IMR-90 (cell line): ENCODE results near the gene LIN37. TPM values are rescaled to one million over a fixed set of nuclear protein-coding genes. Genes with fewer than 3 reads are reported as not detected.
"Not testable (repeated sequence)": the region's sequence is repeated elsewhere in the genome, so short reads cannot be mapped to it uniquely, and the experiment has no call there.

Experiments
- ATAC-seq: fragments of 200-7000 bp; cut with Tn5 transposase; 2 replicates; pipeline ENCODE4 v1.9.1; 2020; ENCODE audit warnings: low read depth, mild to moderate bottlenecking, moderate library complexity
- BruUV-seq: library from RNA; stranded (reverse); fragments of 400-500 nt; replicated peaks from 2 replicates; lab custom pipeline; 2021; lab: Mats Ljungman, UMichigan
- CTCF ChIA-PET: fragments of 300-600 bp; formaldehyde crosslinking; extraction: SDS; loops from one replicate; lab custom pipeline; 2021; ENCODE audit warnings: antibody characterized with exemption; lab: Yijun Ruan, JAX
- POLR2A ChIA-PET: fragments of 300-600 bp; sonication (Branson Sonifier 250); formaldehyde crosslinking; loops from one replicate; lab custom pipeline; 2022; ENCODE audit warnings: antibody characterized with exemption; ENCODE audit not compliant: unreplicated experiment; lab: Charles Lee
- DNase-seq: peaks from one replicate; pipeline ENCODE4 v3.0.0; 2013
- H2AFZ ChIP-seq: replicated peaks from 2 replicates; pipeline ENCODE3; 2013; ENCODE audit warnings: low read length, mild to moderate bottlenecking; ENCODE audit not compliant: poor library complexity
- H2AK5ac ChIP-seq: 2 replicates; pipeline ENCODE4 v1.6.1; 2013; ENCODE audit warnings: low read depth, low read length, inconsistent platforms
- H2AK9ac ChIP-seq: replicated peaks from 2 replicates; pipeline ENCODE3; 2013; ENCODE audit warnings: mild to moderate bottlenecking, low read depth, low read length, moderate library complexity; ENCODE audit not compliant: poor library complexity
- H2BK120ac ChIP-seq: 2 replicates; pipeline ENCODE4 v1.6.1; 2013; ENCODE audit warnings: low read depth, low read length, inconsistent platforms
- H2BK15ac ChIP-seq: 3 replicates; pipeline ENCODE4 v1.6.1; 2013; ENCODE audit warnings: low read depth, low read length, inconsistent platforms
- H2BK20ac ChIP-seq: 2 replicates; pipeline ENCODE4 v1.6.1; 2013; ENCODE audit warnings: low read depth, mild to moderate bottlenecking, inconsistent platforms, low read length, moderate library complexity
- H2BK5ac ChIP-seq: 2 replicates; pipeline ENCODE4 v1.6.1; 2013; ENCODE audit warnings: mild to moderate bottlenecking, low read depth, low read length, inconsistent platforms; ENCODE audit not compliant: poor library complexity, severe bottlenecking
- H3K14ac ChIP-seq: replicated peaks from 2 replicates; pipeline ENCODE4 v1.6.1; 2013; ENCODE audit warnings: low read depth, low read length, inconsistent platforms
- H3K18ac ChIP-seq: 2 replicates; pipeline ENCODE4 v1.6.1; 2013; ENCODE audit warnings: low read depth, low read length, control low read depth
- H3K23ac ChIP-seq: 2 replicates; pipeline ENCODE4 v1.6.1; 2013; ENCODE audit warnings: low read depth, low read length, inconsistent platforms
- H3K27ac ChIP-seq: 2 replicates; pipeline ENCODE4 v1.5.1; 2013; ENCODE audit warnings: mild to moderate bottlenecking, control low read depth, low read length; ENCODE audit not compliant: insufficient read depth
- H3K27me3 ChIP-seq: 2 replicates; pipeline ENCODE4 v1.6.1; 2013; ENCODE audit warnings: low read length; ENCODE audit not compliant: control insufficient read depth, insufficient read depth
- H3K36me3 ChIP-seq: 2 replicates; pipeline ENCODE4 v1.6.1; 2013; ENCODE audit warnings: low read length, mixed read lengths; ENCODE audit not compliant: control insufficient read depth, insufficient read depth
- H3K4ac ChIP-seq: 2 replicates; pipeline ENCODE4 v1.6.1; 2013; ENCODE audit warnings: low read depth, low read length, inconsistent platforms
- H3K4me1 ChIP-seq: 2 replicates; pipeline ENCODE4 v1.6.1; 2013; ENCODE audit warnings: low read length, mixed read lengths; ENCODE audit not compliant: control insufficient read depth, insufficient read depth
- H3K4me2 ChIP-seq: 2 replicates; pipeline ENCODE4 v1.6.1; 2013; ENCODE audit warnings: low read depth, mild to moderate bottlenecking, control low read depth, low read length, moderate library complexity
- H3K4me3 ChIP-seq: 2 replicates; pipeline ENCODE4 v1.5.1; 2013; ENCODE audit warnings: low read depth, mild to moderate bottlenecking, control low read depth, low read length, moderate library complexity; ENCODE audit not compliant: insufficient read depth
- H3K56ac ChIP-seq: 2 replicates; pipeline ENCODE4 v1.6.1; 2013; ENCODE audit warnings: low read length, inconsistent platforms; ENCODE audit not compliant: insufficient read depth; ENCODE audit errors: extremely low read depth
- H3K79me1 ChIP-seq, 2 experiments: 2 replicates each; pipeline ENCODE4 v1.6.1; 2013; ENCODE audit warnings: low read length in 2 of 2, inconsistent platforms in 1 of 2, low read depth in 1 of 2
- H3K9ac ChIP-seq: 2 replicates; pipeline ENCODE4 v1.6.1; 2013; ENCODE audit warnings: low read depth, low read length, control low read depth
- H3K9me1 ChIP-seq: 2 replicates; pipeline ENCODE4 v1.6.1; 2013; ENCODE audit warnings: low read length, inconsistent platforms; ENCODE audit not compliant: insufficient read depth
- H3K9me3 ChIP-seq: 2 replicates; pipeline ENCODE4 v1.6.1; 2013; ENCODE audit warnings: low read length; ENCODE audit not compliant: control insufficient read depth, insufficient read depth
- H4K20me1 ChIP-seq: 2 replicates; pipeline ENCODE4 v1.6.1; 2013; ENCODE audit warnings: low read length, inconsistent platforms; ENCODE audit not compliant: insufficient read depth
- H4K5ac ChIP-seq: 2 replicates; pipeline ENCODE4 v1.6.1; 2013; ENCODE audit warnings: mild to moderate bottlenecking, low read depth, low read length, control low read depth
- H4K8ac ChIP-seq, 2 experiments: 2 replicates each; pipeline ENCODE4 v1.6.1; 2013; ENCODE audit warnings: low read depth in 2 of 2, low read length in 2 of 2, control low read depth in 1 of 2, inconsistent platforms in 1 of 2
- H4K91ac ChIP-seq: 2 replicates; pipeline ENCODE4 v1.6.1; 2013; ENCODE audit warnings: low read depth, low read length, inconsistent platforms; ENCODE audit not compliant: insufficient read depth
- WGBS, 2 experiments: methylation state at CpG; one replicate each; pipeline versions ENCODE4 v1.1.5 to v1.1.7; 2013; ENCODE audit warnings: missing lambda C conversion rate in 2 of 2; ENCODE audit not compliant: insufficient read length in 1 of 2; ENCODE audit errors: extremely low coverage in 2 of 2; 5-methylcytosine and 5-hydroxymethylcytosine counted together
- dilution Hi-C: fragments of 300-500 bp; cut with HindIII; formaldehyde crosslinking; loops from one replicate; pipeline ENCODE4 v1.14.3; 2018; ENCODE audit warnings: low sequenced_read_pairs; ENCODE audit not compliant: unreplicated experiment
- in situ Hi-C: fragments of 300-500 bp; cut with MboI; formaldehyde crosslinking; loops from 3 replicates; pipeline ENCODE4 v1.14.3; 2019; ENCODE audit warnings: low sequenced_read_pairs, inconsistent platforms, mixed read lengths
- intact Hi-C: fragments of 100-400 bp; cut with micrococcal nuclease; formaldehyde crosslinking; loops from 2 replicates; pipeline ENCODE4 v1.10.0; 2022
- polyA plus RNA-seq, 3 experiments: library from polyadenylated mRNA; depleted of rRNA; stranded (reverse); fragments of >200 nt; gene quantifications; 2 replicates each; pipeline ENCODE4 v1.2.3, GENCODE V29; 2012; ENCODE audit warnings: low replicate concordance in 1 of 3
- total RNA-seq: library from RNA; depleted of rRNA; stranded (reverse); fragments of >200 nt; gene quantifications from 2 replicates; pipeline ENCODE4 v1.2.3, GENCODE V29; 2012

The LIN37 gene
- total and polyA plus RNA-seq, 2 of the 4 experiments (the other 2 are of a cell fraction), result 12.7 to 23.1 TPM

DNA sequence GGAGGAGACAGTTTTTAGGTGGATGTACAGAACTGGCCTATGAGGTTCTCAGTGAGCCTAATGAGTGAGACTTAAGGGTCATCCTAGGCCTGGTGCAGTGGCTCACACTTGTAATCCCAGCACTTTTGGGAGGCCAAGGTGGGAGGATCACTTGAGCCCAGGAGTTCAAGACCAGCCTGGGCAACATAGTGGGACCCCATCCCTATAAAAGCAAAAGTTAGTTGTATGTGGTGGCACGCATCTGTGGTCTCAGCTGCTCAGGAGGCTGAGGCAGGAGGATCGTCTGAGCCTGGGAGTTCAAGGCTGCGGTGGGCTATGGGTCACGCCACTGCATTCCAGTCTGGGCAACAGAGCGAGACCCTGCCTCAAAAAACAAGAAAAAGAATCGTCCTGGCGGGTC is 24.2 kb upstream of the LIN37 start:
- H3K4me2 ChIP-seq, H3K9me3 ChIP-seq, H3K9me1 ChIP-seq, H3K56ac ChIP-seq, H2BK20ac ChIP-seq, H4K8ac ChIP-seq, intact Hi-C loops, CTCF ChIA-PET, H3K27me3 ChIP-seq, H2AK9ac ChIP-seq, H2BK15ac ChIP-seq, H2AK5ac ChIP-seq, H3K14ac ChIP-seq, H3K4me1 ChIP-seq, H4K91ac ChIP-seq, DNase-seq, ATAC-seq, H2BK120ac ChIP-seq, dilution Hi-C loops, H4K5ac ChIP-seq, H3K4ac ChIP-seq, H3K27ac ChIP-seq, POLR2A ChIA-PET, H3K9ac ChIP-seq, in situ Hi-C loops, H3K18ac ChIP-seq, BruUV-seq, H3K23ac ChIP-seq, H2BK5ac ChIP-seq, H2AFZ ChIP-seq, H3K4me3 ChIP-seq: not testable (repeated sequence)
- peaks cover 80% of the 10 kb centered on the region for H3K36me3 ChIP-seq
- peaks cover 14 to 39% of the 10 kb centered on the region in 2 experiments; a peak in 3 of 4 replicates for H3K79me1 ChIP-seq
- H4K20me1 ChIP-seq, result peaks cover 21% of the 10 kb centered on the region
- WGBS, 2 experiments, result 90% methylated on average over 2 of the region's 7 CpGs; no CpG with 5 or more reads in 1 of the 2 experiments
